Breast epithelium (tissue), 3 donors: ENCODE measurements around the gene TOLLIP.

Experiments
- POLR2A ChIP-seq: fragments of 450-650 bp; IDR thresholded peaks from one replicate; pipeline ENCODE4 v1.6.1; 2016; ENCODE audit warnings: antibody characterized with exemption, mild to moderate bottlenecking, moderate library complexity
- POLR2AphosphoS5 ChIP-seq, 3 donors: sonication (generic); formaldehyde crosslinking; IDR thresholded peaks; one replicate each; pipeline ENCODE4 v1.6.1; 2017; ENCODE audit warnings: antibody characterized with exemption in 3 of 3
- TF ChIP-seq, protein P1 (sequence below), 3 donors: fragments of 450-650 bp; IDR thresholded peaks; one replicate each; pipeline ENCODE4 v1.5.1; 2016 to 2017; ENCODE audit warnings: antibody characterized with exemption in 3 of 3, mild to moderate bottlenecking in 3 of 3, moderate library complexity in 3 of 3

DNA sequence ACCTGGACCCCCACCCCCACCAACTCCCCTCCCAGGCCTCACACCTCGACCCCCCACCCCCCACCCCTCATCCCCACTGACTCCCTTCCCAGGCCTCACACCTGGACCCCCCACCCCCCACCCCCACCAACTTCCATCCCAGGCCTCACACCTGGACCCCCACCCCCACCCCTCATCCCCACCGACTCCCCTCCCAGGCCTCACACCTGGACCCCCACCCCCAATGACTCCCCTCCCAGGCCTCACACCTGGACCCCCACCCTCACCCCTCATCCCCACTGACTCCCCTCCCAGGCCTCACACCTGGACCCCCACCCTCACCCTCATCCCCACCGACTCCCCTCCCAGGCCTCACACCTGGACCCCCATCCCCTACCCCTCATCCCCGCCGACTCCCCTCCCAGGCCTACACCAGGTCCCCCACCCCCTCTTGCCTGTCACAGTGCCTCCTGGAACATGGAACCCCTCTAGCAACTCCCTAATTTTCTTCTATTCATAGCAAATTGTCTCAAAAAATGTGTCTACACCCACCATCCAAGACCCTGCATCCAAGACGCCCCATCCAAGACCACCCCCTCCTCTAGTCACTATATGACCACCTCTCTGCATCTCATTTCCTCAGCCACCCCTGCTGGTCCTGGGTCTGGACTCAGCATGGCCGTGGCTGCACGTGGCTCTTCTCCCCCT, 43.4 kb upstream of the TOLLIP start:
- TF ChIP-seq POLR2A (no peak), POLR2AphosphoS5 (IDR thresholded peaks at IDR 0.05) (no peak)
- TF ChIP-seq, protein P1, sequence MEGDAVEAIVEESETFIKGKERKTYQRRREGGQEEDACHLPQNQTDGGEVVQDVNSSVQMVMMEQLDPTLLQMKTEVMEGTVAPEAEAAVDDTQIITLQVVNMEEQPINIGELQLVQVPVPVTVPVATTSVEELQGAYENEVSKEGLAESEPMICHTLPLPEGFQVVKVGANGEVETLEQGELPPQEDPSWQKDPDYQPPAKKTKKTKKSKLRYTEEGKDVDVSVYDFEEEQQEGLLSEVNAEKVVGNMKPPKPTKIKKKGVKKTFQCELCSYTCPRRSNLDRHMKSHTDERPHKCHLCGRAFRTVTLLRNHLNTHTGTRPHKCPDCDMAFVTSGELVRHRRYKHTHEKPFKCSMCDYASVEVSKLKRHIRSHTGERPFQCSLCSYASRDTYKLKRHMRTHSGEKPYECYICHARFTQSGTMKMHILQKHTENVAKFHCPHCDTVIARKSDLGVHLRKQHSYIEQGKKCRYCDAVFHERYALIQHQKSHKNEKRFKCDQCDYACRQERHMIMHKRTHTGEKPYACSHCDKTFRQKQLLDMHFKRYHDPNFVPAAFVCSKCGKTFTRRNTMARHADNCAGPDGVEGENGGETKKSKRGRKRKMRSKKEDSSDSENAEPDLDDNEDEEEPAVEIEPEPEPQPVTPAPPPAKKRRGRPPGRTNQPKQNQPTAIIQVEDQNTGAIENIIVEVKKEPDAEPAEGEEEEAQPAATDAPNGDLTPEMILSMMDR (IDR thresholded peaks at IDR 0.05): no peak
